Progenitor cell of endocrine pancreas (in vitro differentiated cells): Measurements from ENCODE around the gene KYAT1. TPM values are rescaled to one million over a fixed set of nuclear protein-coding genes. Genes with fewer than 3 reads are reported as not detected.

Experiments used
- DNase-seq: peaks from one replicate; pipeline ENCODE4 v3.0.0; 2021; ENCODE audit warnings: low spot score; ENCODE audit not compliant: unreplicated experiment
- H3K27ac Mint-ChIP-seq: 2 replicates; pipeline ENCODE4 v1.8.0; 2021; ENCODE audit warnings: mild to moderate bottlenecking, moderate library complexity, mixed read lengths
- H3K27me3 Mint-ChIP-seq: 2 replicates; pipeline ENCODE4 v1.8.0; 2021; ENCODE audit warnings: mixed read lengths
- H3K36me3 Mint-ChIP-seq: 2 replicates; pipeline ENCODE4 v1.8.0; 2022; ENCODE audit warnings: mixed read lengths; ENCODE audit not compliant: insufficient read depth
- H3K4me1 Mint-ChIP-seq: 2 replicates; pipeline ENCODE4 v1.8.0; 2021; ENCODE audit warnings: low read depth, mixed read lengths
- H3K4me3 Mint-ChIP-seq: 2 replicates; pipeline ENCODE4 v1.8.0; 2021; ENCODE audit warnings: low read depth, mild to moderate bottlenecking, moderate library complexity, mixed read lengths
- H3K9me3 Mint-ChIP-seq: 2 replicates; pipeline ENCODE4 v1.8.0; 2021; ENCODE audit warnings: low read depth, mixed read lengths
- total RNA-seq: library from RNA; stranded (reverse); gene quantifications from 2 replicates; pipeline ENCODE4 v1.2.1, GENCODE V29; 2021
- TF ChIP-seq, protein P1 (sequence below): fragments of 200-600 bp; sonication (generic); IDR thresholded peaks from one replicate; pipeline ENCODE4 v1.5.0; 2021; ENCODE audit warnings: antibody characterized with exemption, mild to moderate bottlenecking; ENCODE audit not compliant: unreplicated experiment

KYAT1 gene
- total RNA-seq, 1 donor from 2014 or later = 11.7 TPM

DNA sequence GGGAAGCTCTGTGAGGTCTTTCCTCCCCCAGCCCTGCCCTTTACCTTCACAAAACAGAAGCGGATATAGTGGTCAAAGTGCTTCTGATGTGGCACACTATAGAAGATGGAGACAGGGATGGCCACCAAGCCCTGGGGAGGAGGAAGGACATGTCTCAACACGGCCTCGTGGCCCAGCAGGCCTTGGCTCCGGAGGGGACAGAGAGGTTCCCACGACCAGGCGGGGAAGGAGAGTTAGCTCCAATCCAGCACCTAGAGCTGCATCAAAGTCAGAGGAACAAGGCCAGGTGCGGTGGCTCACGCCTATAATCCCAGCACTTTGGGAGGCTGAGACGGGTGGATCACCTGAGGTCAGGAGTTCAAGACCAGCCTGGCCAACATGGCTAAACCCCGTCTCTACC, 48.1 kb downstream of the KYAT1 start:
- Mint-ChIP-seq H3K27me3 (no peaks in the 10 kb centered on the region), H3K9me3 (no peaks in the 10 kb centered on the region), H3K4me3 (no peak overlapping the region), H3K27ac (no peak overlapping the region), H3K36me3 (peaks cover 9% of the 10 kb centered on the region), H3K4me1 (peaks cover 13% of the 10 kb centered on the region)
- TF ChIP-seq, protein P1, sequence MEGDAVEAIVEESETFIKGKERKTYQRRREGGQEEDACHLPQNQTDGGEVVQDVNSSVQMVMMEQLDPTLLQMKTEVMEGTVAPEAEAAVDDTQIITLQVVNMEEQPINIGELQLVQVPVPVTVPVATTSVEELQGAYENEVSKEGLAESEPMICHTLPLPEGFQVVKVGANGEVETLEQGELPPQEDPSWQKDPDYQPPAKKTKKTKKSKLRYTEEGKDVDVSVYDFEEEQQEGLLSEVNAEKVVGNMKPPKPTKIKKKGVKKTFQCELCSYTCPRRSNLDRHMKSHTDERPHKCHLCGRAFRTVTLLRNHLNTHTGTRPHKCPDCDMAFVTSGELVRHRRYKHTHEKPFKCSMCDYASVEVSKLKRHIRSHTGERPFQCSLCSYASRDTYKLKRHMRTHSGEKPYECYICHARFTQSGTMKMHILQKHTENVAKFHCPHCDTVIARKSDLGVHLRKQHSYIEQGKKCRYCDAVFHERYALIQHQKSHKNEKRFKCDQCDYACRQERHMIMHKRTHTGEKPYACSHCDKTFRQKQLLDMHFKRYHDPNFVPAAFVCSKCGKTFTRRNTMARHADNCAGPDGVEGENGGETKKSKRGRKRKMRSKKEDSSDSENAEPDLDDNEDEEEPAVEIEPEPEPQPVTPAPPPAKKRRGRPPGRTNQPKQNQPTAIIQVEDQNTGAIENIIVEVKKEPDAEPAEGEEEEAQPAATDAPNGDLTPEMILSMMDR = no peak
- no peak for DNase-seq

DNA sequence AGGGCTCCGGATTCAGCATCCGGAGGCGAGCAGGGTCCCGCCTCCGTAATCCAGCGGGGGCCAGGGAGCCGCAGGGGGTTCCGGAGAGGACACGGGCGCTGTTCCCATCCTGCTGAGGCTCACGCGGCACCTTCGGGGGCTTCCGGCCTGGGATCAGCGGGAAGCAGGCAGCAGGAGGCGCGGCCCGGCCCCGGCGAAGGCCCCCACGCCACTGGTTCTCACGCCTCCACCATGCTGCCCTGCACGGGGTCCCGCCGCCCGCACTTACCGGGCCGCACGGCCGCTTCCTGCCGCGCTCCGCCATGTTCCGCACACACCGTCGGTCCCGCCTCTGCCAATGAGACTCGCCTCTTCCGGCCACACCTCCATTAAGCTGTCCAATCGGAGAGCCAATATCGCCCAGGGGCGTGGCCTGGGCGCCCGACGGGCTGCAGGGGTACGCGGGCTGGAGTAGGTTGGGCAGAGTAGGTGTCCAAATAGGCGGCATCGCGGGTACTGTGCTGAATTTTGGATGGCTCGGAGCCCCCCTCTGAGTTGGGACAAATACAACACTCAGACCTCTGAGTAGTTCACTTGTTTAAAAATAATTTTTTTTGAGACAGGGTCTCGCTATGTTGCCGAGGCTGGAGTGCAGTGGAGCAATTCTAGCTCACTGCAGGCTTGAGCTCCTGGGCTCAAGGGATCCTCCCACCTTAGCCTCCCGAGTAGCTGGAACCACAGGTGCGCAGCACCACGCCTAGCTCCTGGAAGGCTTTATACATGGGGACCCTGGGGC, 52.1 kb downstream of the KYAT1 start, which contains the start of gene SPOUT1:
TSS of gene SPOUT1 (minus strand) at position 318 of the 775 bp plus-strand sequence. CDS start at position 304, 14 bp downstream.
- Mint-ChIP-seq H3K27ac (peak within 1 kb of the TSS; percentile 92), H3K4me1 (peaks cover 8% of the 10 kb centered on the region), H3K9me3 (no peaks in the 10 kb centered on the region), H3K27me3 (no peaks in the 10 kb centered on the region), H3K36me3 (peaks cover 13% of the 10 kb centered on the region), H3K4me3 (peak within 1 kb of the TSS; percentile 88)
- TF ChIP-seq, protein P1 = no peak
- peak; percentile 87 for DNase-seq

DNA sequence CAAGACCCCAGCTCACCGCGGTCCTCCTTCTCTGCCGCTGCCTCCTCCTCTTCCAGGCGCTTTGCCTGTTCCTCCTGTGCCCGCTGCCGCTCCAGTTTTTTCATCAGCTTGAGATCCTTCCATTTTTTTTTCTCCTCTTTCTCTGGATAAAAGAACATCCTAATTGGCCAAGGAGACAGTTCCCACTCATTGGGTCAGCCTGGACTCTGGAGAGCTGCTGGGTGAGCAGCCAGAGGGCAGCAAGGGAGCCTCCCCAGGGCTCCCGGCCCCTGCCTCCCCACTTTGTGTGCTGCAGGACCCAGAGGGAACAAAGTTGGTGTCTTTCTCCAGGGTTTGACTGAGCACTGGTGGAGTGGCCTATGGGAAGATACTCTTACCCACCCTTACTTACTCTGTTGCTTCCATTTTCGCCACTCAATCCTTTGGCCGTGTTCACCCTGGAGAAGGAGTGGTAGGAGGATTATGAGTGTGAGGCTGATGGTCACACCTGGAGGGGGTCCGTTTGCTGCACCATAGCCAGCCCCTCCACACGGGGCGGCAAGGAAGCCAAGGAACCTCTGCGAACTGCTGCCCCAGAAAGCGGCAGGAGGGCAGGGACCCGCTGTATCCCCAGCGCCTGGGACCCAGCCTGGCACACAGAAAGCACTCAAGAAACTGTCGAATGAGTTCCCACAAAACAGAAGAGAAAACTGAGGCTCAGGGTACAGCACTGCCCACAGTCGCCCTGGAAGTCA, 52.9 kb downstream of the KYAT1 start:
- DNase-seq = no peak
- H3K27me3 Mint-ChIP-seq = no peaks in the 10 kb centered on the region
- peak overlapping the region; percentile 69 for H3K27ac Mint-ChIP-seq
- H3K4me1 Mint-ChIP-seq = peaks cover 8% of the 10 kb centered on the region
- H3K4me3 Mint-ChIP-seq = peak overlapping the region; percentile 88
- H3K9me3 Mint-ChIP-seq = no peaks in the 10 kb centered on the region
- peaks cover 11% of the 10 kb centered on the region for H3K36me3 Mint-ChIP-seq
- TF ChIP-seq, protein P1 = no peak

DNA sequence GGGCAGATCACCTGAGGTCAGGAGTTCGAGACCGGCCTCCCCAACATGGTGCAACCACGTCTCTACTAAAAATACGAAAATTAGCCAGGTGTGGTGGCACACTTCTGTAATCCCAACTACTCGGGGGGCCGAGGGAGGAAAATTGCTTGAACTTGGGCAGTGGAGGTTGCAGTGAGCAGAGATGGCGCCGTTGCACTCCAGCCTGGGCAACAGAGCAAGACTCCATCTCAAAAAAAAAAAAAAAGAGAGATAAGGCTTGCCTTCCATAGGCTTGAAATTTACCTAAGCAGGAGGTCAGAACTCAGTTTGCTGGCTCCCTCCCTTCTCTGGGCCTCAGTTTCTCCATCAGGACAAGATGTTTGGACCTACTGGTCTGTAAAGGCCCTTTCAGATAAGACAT, 53.5 kb downstream of the KYAT1 start:
- no peaks in the 10 kb centered on the region for H3K27me3 Mint-ChIP-seq
- TF ChIP-seq, protein P1 = no peak
- peaks cover 11% of the 10 kb centered on the region for H3K36me3 Mint-ChIP-seq
- no peak overlapping the region for H3K27ac Mint-ChIP-seq
- H3K4me1 Mint-ChIP-seq = peaks cover 8% of the 10 kb centered on the region
- H3K4me3 Mint-ChIP-seq = peak overlapping the region; percentile 88
- H3K9me3 Mint-ChIP-seq = no peaks in the 10 kb centered on the region
- DNase-seq = no peak

DNA sequence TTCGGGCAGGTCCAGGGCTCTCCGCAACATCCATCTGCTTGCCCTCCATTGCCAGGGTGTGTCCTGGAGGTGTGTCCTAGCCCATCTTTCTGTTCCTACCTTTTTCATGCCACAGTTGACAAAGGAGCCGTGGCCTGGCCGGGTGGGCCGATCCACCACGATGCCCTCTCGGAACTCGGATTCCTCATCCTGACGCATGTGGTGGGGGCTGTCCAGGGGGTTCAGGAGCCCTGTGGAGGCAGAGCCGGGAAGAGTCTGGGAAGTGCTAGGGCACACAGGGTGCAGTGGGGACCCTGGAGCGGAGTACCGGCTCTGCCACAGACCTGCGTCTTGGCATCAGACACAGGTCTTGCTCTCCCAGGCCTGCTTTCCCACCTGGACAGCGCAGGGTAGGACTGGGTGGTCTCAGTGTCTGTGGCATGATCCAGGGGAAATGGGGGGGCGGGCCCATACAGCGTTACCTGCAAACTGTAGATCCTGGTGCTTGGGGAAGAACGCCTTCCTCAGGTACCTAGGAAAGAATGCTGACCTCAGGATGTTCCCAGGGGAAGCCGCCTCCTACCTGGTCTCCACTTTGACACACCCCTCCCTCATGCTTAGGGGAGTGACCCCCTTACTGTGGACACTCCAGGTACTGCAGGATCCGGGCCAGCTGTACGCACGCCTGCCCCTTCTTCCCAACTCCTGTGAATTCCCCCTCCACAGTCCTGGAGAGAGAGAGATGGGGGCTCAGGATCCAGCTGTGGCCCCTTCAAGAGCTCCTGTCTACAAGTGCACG, 55.6 kb downstream of the KYAT1 start:
- Mint-ChIP-seq H3K4me1 (peaks cover 8% of the 10 kb centered on the region), H3K4me3 (no peak overlapping the region), H3K36me3 (peaks cover 12% of the 10 kb centered on the region), H3K27me3 (no peaks in the 10 kb centered on the region), H3K9me3 (no peaks in the 10 kb centered on the region), H3K27ac (no peak overlapping the region)
- TF ChIP-seq, protein P1 = peak; percentile 14
- DNase-seq = no peak
